Urinary bladder (tissue), 4 donors: ENCODE measurements around the gene TGFBR3L. TPM values are rescaled to one million over a fixed set of nuclear protein-coding genes. Genes with fewer than 3 reads are reported as not detected.

Experiments used
- DNase-seq: peaks from one replicate; pipeline ENCODE4 v3.0.0-alpha.2; 2015; ENCODE audit errors: extremely low spot score
- H3K27ac ChIP-seq: one replicate; pipeline ENCODE4 v1.5.1; 2013; ENCODE audit warnings: low read depth, mild to moderate bottlenecking, moderate library complexity
- H3K36me3 ChIP-seq: one replicate; pipeline ENCODE4 v1.6.1; 2013; ENCODE audit warnings: mild to moderate bottlenecking, moderate library complexity; ENCODE audit not compliant: insufficient read depth
- H3K4me1 ChIP-seq: one replicate; pipeline ENCODE4 v1.6.1; 2013; ENCODE audit warnings: mild to moderate bottlenecking, moderate library complexity; ENCODE audit not compliant: insufficient read depth
- H3K4me3 ChIP-seq: one replicate; pipeline ENCODE4 v1.5.1; 2013; ENCODE audit warnings: low read depth, low read length
- WGBS: extraction: QIAGEN DNeasy Blood & Tissue Kit; methylation state at CpG from one replicate; pipeline ENCODE4 v1.1.7; 2013; 5-methylcytosine and 5-hydroxymethylcytosine counted together
- polyA plus RNA-seq: library from polyadenylated mRNA; stranded (reverse); fragments of 200-250 nt; gene quantifications from one replicate; pipeline ENCODE4 v1.2.3, GENCODE V29; 2013
- total RNA-seq: library from RNA; depleted of rRNA; stranded (reverse); fragments of >200 nt; gene quantifications from one replicate; pipeline ENCODE4 v1.2.3, GENCODE V29; 2014
- donor health status: healthy with polysubstance abuse.
- donor health status: healthy.

Gene TGFBR3L
- total and polyA plus RNA-seq, 2 donors, result 2.6 TPM; not detected in 1

DNA sequence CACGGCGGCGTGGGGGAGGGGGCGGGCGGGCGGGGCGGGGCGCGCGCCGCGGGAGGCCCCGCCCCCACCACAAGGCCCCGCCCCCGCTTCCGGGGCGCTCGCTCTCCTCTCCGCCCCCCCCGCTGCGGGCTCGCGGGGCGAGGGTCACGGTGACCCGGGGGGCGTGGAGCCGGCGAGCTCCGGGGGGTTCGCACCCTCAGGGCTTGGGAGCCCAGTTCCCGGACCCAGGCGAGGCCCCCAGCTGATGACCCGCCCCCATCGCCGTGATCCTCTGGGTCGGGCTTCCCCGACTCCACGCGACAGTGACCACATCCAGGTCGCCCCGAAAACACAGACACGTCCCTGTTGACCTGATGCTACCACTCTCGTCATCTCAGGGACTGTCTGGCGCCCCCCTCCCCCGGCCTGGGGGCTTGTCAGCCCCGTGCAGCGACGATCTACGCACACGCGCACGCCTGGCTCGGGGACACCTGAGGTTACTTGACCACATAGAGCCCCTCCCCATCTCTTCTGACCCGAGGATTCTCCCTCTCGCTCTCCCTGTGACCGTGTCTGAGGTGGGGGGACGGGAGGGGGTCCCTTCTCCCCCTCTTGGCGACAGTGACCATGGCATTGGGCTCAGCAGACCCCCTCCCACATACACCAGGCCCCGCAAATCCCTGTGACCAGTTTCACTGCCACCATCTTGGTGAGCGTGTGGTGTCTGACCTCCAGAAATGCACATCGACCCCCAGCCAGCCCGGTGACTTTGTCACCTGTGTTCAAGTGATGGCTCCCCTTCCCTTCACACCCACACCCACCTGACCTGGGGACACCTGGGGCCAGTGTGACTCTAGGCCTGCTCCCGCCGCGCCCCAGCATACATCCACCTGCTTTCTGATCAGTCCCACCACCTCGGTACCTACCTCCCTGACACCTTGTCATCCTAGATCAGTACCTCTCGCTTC, 10.3 kb upstream of the TGFBR3L start:
- DNase-seq, result no peak
- 10% methylated on average over 67 of the region's 68 CpGs for WGBS
- peak overlapping the region; percentile 44 for H3K27ac ChIP-seq
- no peaks in the 10 kb centered on the region for H3K4me1 ChIP-seq
- no peaks in the 10 kb centered on the region for H3K36me3 ChIP-seq
- H3K4me3 ChIP-seq, result peak overlapping the region; percentile 75

DNA sequence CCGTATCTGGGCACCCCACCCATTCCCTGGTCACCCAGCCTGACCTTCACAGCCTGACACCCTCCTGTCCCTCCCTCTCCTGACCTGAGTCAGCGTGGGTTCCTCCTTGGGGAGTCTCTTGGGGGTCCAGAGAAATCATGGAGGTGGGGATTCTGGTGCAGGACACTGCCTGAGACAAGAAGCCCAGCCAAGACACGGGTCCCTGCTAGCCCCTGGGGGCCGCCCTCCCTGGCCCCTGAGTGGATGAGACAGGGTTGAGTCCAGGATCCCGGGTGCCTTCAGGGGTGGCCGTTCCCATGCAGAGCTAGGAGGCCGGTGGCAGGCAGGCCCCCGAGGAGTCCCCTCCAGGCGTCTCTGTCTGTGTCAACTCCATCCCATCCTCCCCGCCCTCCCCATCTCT, 9.4 kb upstream of the TGFBR3L start:
- Histone ChIP-seq H3K4me3 (no peak overlapping the region), H3K36me3 (peaks cover 4% of the 10 kb centered on the region), H3K4me1 (no peaks in the 10 kb centered on the region), H3K27ac (no peak overlapping the region)
- DNase-seq, result no peak
- WGBS, result 71% methylated on average over 10 of the region's 10 CpGs

DNA sequence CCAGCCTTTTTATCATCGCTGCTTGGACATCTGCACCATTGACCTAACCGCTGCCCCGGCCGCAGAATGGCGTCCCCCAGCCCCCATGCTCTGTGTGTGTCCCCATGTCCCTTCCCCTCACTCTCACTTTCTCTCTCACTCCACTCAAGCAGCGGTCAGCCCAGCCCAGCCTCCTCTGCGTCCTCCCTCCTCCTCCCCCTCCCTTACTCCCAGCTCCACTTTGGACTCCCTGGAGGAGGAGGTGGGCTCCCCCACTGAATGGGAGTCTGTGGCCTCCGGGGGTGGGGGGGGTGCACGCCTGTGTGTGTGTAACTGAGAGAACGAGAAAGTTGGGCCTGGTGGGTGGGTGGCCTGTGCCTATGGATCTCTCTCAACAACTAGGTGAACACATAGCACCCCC, 8.8 kb upstream of the TGFBR3L start:
- Histone ChIP-seq H3K4me3 (no peak overlapping the region), H3K27ac (no peak overlapping the region), H3K4me1 (no peaks in the 10 kb centered on the region), H3K36me3 (peaks cover 4% of the 10 kb centered on the region)
- 81% methylated on average over 10 of the region's 10 CpGs for WGBS
- no peak for DNase-seq

DNA sequence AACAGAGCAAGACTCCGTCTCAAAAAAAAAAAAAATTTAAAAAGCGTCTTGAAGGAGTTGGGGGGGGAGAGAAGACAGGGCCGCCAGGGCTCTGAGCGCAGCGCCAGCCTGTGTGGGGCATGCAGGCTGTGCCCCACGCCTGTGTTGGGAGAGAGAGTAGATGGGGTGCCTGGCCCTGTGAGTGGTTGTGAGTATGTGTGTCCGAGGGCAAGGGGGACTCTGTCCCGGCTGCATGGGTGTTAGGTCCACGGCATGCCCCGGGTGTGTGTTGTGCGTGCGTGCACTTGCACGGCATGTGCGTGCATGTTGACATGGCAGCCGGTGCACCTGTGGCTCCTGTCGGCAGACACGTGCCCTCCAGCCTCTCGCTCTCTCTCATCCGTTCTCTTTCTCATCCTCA, 7.5 kb upstream of the TGFBR3L start:
- Histone ChIP-seq H3K36me3 (peaks cover 10% of the 10 kb centered on the region), H3K4me3 (no peak overlapping the region), H3K4me1 (no peaks in the 10 kb centered on the region), H3K27ac (no peak overlapping the region)
- no peak for DNase-seq
- 89% methylated on average over 19 of the region's 19 CpGs for WGBS

DNA sequence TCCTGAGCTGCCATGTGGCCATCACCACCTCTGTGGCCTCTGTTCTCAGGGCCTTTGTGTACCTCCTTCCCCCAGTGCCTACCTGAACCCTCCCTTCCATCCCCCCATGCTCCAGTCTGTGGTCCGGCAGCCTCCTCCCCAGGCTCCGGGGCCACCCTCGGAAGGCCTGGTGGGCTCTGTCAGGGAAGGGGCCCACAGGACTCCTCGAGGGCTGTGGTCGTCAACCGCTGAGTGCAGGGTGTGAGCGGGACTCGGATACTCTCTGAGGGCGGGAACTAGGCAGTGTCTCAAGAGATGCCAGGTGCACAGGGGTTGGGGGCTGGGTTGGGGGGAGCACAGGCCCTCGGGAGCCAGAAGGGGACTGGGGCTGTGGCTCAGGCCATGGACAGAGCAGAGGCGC, 7.1 kb upstream of the TGFBR3L start:
- 91% methylated on average over 11 of the region's 11 CpGs for WGBS
- Histone ChIP-seq H3K4me3 (no peak overlapping the region), H3K4me1 (no peaks in the 10 kb centered on the region), H3K27ac (no peak overlapping the region), H3K36me3 (peaks cover 12% of the 10 kb centered on the region)
- no peak for DNase-seq

DNA sequence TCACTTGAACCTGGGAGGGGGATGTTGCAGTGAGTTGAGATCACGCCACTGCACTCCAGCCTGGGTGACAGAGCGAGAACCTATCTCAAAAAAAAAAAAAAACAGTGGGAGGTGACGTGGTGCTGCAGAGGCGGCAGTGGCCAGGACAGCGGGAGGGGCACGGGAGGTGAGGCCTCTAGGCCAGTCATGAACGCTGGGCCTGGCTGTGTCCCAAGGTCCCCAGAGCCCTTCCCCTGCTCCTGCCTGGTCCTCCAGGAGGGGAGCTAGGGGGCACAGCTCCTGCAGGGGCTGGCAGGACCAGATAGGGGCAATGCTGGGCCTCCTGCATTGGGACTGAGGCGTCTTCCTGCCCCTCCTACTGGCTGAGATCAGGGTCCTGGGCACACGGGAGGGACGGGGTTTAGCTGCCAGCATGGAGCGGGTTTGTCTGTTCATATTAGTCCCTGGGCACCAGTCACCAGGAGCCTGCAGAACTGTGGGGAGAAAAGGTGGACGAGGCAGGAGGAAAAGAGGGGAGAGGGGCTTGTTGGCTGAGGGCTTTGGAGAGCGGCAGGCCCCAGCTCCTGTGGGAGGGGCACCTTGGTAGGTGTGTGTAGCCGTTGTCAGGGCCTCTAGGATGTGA, 6.4 kb upstream of the TGFBR3L start:
- 75% methylated on average over 14 of the region's 14 CpGs for WGBS
- Histone ChIP-seq H3K27ac (no peak overlapping the region), H3K4me1 (no peaks in the 10 kb centered on the region), H3K4me3 (no peak overlapping the region), H3K36me3 (peaks cover 12% of the 10 kb centered on the region)
- no peak for DNase-seq

DNA sequence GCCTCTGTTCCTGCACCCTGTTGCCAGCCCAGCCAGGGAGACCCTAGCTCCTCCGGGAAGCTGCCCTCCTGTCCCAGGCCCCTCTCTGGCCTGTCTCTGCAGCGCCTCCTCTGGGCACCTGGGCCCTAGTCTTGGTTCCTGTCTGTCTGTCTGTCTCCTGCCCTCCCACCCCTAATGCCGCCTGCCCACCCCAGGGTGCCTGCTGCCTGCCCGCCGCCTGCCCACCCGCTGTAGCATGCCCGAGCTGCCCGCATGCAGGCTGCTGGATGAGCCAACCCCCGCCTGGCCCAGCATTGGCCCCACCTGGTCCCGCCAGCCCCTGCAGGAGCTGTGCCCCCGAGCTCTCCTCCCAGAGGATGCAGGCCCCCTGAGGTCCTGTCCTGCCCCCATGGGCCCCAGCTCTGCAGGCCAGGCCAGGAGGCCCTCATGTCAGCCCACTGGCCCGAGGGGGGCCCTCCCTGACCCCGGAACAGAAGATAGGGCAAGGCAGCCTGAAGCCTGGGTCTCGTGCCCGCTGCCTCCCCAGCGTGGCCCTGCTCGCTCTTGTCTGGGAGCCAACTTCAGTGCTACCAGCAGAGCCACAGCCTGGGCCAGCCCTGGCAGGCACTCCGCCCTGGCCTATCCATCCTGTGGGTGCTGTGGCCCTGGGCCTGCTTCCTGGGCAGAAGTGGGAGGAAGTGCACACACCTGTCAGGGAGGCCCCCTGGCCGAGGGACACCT, 5.7 kb upstream of the TGFBR3L start:
- peaks cover 12% of the 10 kb centered on the region for H3K36me3 ChIP-seq
- H3K4me1 ChIP-seq, result no peaks in the 10 kb centered on the region
- H3K27ac ChIP-seq, result no peak overlapping the region
- no peak for DNase-seq
- H3K4me3 ChIP-seq, result no peak overlapping the region
- 92% methylated on average over 19 of the region's 19 CpGs for WGBS

DNA sequence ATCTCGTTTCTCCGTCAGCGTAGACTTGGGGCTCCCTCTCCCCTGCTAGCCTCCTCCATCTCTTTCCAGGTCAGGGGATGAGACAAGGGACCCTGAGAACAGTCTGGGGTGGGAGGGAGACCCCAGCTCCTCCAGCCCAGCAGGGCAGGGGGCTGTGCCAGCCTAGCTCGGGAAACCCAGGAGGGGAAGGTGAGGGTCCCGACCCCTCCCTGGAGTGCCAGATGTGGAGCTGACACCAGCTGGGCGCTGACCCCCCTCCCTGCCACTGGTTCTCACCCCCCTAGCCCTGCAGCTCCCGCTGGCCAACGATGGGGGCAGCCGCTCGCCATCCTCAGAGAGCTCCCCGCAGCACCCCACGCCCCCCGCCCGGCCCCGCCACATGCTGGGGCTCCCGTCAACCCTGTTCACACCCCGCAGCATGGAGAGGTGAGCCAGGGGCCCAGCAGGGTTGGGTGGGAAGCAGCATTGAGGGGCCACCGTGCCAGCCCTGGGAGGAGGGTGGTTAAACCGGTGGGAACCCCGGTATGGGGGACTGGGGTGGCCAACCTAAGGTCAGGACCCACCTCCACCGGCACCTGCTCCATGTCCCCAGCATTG, 5.1 kb upstream of the TGFBR3L start:
- peaks cover 12% of the 10 kb centered on the region for H3K36me3 ChIP-seq
- no peaks in the 10 kb centered on the region for H3K4me1 ChIP-seq
- H3K4me3 ChIP-seq, result no peak overlapping the region
- WGBS, result 91% methylated on average over 21 of the region's 21 CpGs
- no peak overlapping the region for H3K27ac ChIP-seq
- DNase-seq, result no peak

- Histone ChIP-seq H3K4me3 (no peak overlapping the region), H3K27ac (no peak overlapping the region), H3K36me3 (peaks cover 12% of the 10 kb centered on the region), H3K4me1 (no peaks in the 10 kb centered on the region)
- WGBS, result 93% methylated on average over 54 of the region's 54 CpGs
- DNase-seq, result no peak
Measured at GRCh38 chr19:7910321-7911161, 4.1 kb upstream of the TGFBR3L start.

- WGBS, result 85% methylated on average over 18 of the region's 18 CpGs
- no peak overlapping the region for H3K27ac ChIP-seq
Measured at GRCh38 chr19:7911508-7912143, 3.0 kb upstream of the TGFBR3L start.

GRCh38 chr19:7912144-7912696, 2.4 kb upstream of the TGFBR3L start:
- WGBS, result 88% methylated on average over 31 of the region's 31 CpGs

More at GRCh38 chr19:7911508-7912143, 3.0 kb upstream of the TGFBR3L start:
- H3K36me3 ChIP-seq, result peaks cover 12% of the 10 kb centered on the region
- no peak for DNase-seq
- no peak overlapping the region for H3K4me3 ChIP-seq
- H3K4me1 ChIP-seq, result no peaks in the 10 kb centered on the region

More at GRCh38 chr19:7912144-7912696, 2.4 kb upstream of the TGFBR3L start:
- peaks cover 12% of the 10 kb centered on the region for H3K36me3 ChIP-seq
- no peak overlapping the region for H3K27ac ChIP-seq
- H3K4me1 ChIP-seq, result no peaks in the 10 kb centered on the region
- H3K4me3 ChIP-seq, result no peak overlapping the region
- DNase-seq, result no peak
